ENCODE data around the gene PID1. TPM values are rescaled to one million over a fixed set of nuclear protein-coding genes. Genes with fewer than 3 reads are reported as not detected.
"Not testable (repeated sequence)": the region's sequence is repeated elsewhere in the genome, so short reads cannot be mapped to it uniquely, and the experiment has no call there.

PID1 gene
- total RNA-seq, 1 experiment from 2014 or later = 2.6 TPM

DNA sequence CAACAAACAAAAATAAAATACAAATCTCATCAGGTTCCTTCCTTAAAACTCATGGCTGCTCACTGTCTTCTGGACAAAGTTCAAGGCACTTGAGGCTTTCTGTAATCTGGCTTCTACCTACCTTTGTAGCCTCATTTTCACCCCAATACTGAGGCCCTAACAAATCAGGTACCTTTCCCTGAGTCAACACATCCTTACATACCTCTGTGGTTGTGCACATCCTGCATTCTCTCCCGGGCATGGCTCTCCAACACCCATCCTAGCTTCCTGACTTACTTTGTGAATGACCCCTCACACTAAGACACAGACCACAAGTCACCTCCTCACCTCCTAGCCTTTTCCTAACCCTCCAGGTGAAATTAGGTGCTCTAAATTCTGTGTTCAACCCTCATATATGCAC, 190.9 kb downstream of the PID1 start:
- CTCF ChIA-PET = no interaction called here
- Mint-ChIP-seq H3K27ac (no peak overlapping the region), H3K9me3 (peaks cover 31% of the 10 kb centered on the region), H3K27me3 (ENCODE audit: low read depth) (no peaks in the 10 kb centered on the region), H3K36me3 (peaks cover 7% of the 10 kb centered on the region), H3K4me1 (no peaks in the 10 kb centered on the region), H3K4me3 (no peak overlapping the region)
- DNase-seq (ENCODE audit: low spot score) = no peak
- TF ChIP-seq FOXP1 (CRISPR knock-in tag; IDR thresholded peaks at IDR 0.05; ENCODE audit: borderline replicate concordance) (no peak), ZNF512 (CRISPR knock-in tag; IDR thresholded peaks at IDR 0.05; ENCODE audit: borderline replicate concordance) (no peak), RELA (CRISPR knock-in tag; IDR thresholded peaks at IDR 0.05; ENCODE audit: borderline replicate concordance) (no peak)
- POLR2A ChIA-PET = no interaction called here
- ATAC-seq = no peak

GRCh38 chr2:229076886-229077285, 194.2 kb downstream of the PID1 start:
- H3K36me3 Mint-ChIP-seq; DNase-seq (ENCODE audit: low spot score); POLR2A ChIA-PET; CTCF ChIA-PET; H3K27me3 Mint-ChIP-seq (ENCODE audit: low read depth); ATAC-seq; H3K4me3 Mint-ChIP-seq; H3K27ac Mint-ChIP-seq; H3K4me1 Mint-ChIP-seq: not testable (repeated sequence)
- H3K9me3 Mint-ChIP-seq = peaks cover 27% of the 10 kb centered on the region

DNA sequence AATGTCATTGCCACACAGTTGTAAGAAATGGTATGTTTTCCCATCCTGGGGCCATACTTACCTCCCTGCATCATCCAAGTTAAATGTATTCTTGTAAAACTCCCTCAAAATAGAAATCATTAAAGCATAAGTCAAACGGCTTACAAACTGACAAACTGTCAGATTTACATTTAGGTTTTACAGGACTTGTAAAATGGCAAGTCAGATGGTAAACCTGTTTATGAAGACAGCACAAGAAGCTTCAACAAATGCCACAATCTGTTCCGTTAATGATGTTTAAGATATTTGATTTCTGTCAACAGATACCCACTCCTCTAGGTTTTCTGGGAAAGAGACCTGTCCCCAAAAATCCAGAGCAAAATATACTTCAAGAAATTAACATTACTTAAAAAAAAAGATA, 197.2 kb downstream of the PID1 start:
- H3K4me3 Mint-ChIP-seq = no peak overlapping the region
- peaks cover 23% of the 10 kb centered on the region for H3K9me3 Mint-ChIP-seq
- H3K27ac Mint-ChIP-seq = no peak overlapping the region
- ChIA-PET CTCF (no interaction called here), POLR2A (no interaction called here)
- DNase-seq (ENCODE audit: low spot score) (no peak), ATAC-seq (no peak)
- no peaks in the 10 kb centered on the region for H3K4me1 Mint-ChIP-seq
- no peaks in the 10 kb centered on the region for H3K27me3 Mint-ChIP-seq (ENCODE audit: low read depth)
- peaks cover 7% of the 10 kb centered on the region for H3K36me3 Mint-ChIP-seq
- TF ChIP-seq GTF2I (CRISPR knock-in tag; conservative IDR thresholded peaks at IDR 0.05) = no peak
- TF ChIP-seq TP53 (CRISPR knock-in tag; IDR thresholded peaks at IDR 0.05) = no peak
- no peak for TF ChIP-seq STAT6 (CRISPR knock-in tag; conservative IDR thresholded peaks at IDR 0.05; ENCODE audit: low read depth)
- TF ChIP-seq ZSCAN18 (CRISPR knock-in tag; IDR thresholded peaks at IDR 0.05) = no peak
- no peak for TF ChIP-seq ARID4B (CRISPR knock-in tag; IDR thresholded peaks at IDR 0.05; ENCODE audit: borderline replicate concordance)
- no peak for TF ChIP-seq ZBTB43 (CRISPR knock-in tag; IDR thresholded peaks at IDR 0.05)
- no peak for TF ChIP-seq ZNF671 (CRISPR knock-in tag; IDR thresholded peaks at IDR 0.05)
- TF ChIP-seq NR3C1 (CRISPR knock-in tag; conservative IDR thresholded peaks at IDR 0.05; ENCODE audit: low read depth) = no peak
- no peak for TF ChIP-seq SOX15 (CRISPR knock-in tag; IDR thresholded peaks at IDR 0.05)
- TF ChIP-seq, protein P1, sequence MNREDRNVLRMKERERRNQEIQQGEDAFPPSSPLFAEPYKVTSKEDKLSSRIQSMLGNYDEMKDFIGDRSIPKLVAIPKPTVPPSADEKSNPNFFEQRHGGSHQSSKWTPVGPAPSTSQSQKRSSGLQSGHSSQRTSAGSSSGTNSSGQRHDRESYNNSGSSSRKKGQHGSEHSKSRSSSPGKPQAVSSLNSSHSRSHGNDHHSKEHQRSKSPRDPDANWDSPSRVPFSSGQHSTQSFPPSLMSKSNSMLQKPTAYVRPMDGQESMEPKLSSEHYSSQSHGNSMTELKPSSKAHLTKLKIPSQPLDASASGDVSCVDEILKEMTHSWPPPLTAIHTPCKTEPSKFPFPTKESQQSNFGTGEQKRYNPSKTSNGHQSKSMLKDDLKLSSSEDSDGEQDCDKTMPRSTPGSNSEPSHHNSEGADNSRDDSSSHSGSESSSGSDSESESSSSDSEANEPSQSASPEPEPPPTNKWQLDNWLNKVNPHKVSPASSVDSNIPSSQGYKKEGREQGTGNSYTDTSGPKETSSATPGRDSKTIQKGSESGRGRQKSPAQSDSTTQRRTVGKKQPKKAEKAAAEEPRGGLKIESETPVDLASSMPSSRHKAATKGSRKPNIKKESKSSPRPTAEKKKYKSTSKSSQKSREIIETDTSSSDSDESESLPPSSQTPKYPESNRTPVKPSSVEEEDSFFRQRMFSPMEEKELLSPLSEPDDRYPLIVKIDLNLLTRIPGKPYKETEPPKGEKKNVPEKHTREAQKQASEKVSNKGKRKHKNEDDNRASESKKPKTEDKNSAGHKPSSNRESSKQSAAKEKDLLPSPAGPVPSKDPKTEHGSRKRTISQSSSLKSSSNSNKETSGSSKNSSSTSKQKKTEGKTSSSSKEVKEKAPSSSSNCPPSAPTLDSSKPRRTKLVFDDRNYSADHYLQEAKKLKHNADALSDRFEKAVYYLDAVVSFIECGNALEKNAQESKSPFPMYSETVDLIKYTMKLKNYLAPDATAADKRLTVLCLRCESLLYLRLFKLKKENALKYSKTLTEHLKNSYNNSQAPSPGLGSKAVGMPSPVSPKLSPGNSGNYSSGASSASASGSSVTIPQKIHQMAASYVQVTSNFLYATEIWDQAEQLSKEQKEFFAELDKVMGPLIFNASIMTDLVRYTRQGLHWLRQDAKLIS (CRISPR knock-in tag; IDR thresholded peaks at IDR 0.05; ENCODE audit: borderline replicate concordance) = no peak
- no peak for TF ChIP-seq ATF1 (CRISPR knock-in tag; IDR thresholded peaks at IDR 0.05)
- TF ChIP-seq E2F4 (CRISPR knock-in tag; IDR thresholded peaks at IDR 0.05; ENCODE audit: borderline replicate concordance, low read depth) = no peak
